Glomerular endothelial cell (primary cell): Measurements from ENCODE around the gene CCDC167. TPM values are rescaled to one million over a fixed set of nuclear protein-coding genes. Genes with fewer than 3 reads are reported as not detected.
"Not testable (repeated sequence)": the region's sequence is repeated elsewhere in the genome, so short reads cannot be mapped to it uniquely, and the experiment has no call there.

ENCODE experiments used
- DNase-seq: peaks from one replicate; pipeline ENCODE4 v3.0.0-alpha.2; 2011; ENCODE audit warnings: low read depth, low spot score; ENCODE audit errors: extremely low read depth
- total RNA-seq: library from RNA; depleted of rRNA; stranded (reverse); fragments of >200 nt; gene quantifications from 2 replicates; pipeline ENCODE4 v1.2.3, GENCODE V29; 2015

The CCDC167 gene
- total RNA-seq, 1 donor from 2014 or later: 79.9 TPM

DNA sequence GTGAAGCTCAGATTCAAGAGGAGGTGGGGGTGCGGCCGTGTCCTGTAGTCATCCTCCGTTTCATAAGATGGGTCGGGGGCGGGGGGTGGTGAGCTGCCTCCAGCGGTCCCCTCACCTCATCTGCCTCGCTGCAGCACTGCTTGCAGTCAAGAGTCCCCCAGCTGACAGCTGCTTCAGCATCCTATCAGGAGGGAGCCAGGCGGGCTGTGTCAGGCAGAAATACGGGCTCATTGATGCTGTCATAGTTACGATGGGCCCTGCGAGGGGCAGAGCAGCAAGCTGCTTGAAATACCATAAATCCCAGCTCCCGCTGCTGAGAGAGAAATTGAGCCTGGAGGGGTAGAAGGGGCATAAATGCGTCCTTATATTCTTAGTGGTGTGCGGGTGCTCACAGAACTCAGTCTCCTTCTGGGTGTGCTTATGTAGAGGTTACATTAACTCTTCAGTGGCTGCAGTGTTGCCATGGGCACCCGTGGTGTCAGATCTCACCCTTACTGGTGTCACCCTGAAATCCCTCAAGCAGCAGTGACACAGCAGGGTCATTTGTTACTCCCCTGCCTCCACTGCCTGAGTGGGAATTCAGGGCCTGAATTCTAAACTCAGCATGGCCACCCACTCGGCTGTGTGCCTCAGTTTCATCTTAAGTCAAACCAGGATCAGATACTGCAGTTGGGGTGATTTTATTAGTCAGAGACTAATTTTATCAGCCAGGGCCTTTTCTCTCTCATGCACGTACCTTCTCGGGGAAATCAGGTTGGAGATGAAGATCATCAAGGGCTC is 21.8 kb downstream of the CCDC167 start:
- no peak for DNase-seq

- no peak for DNase-seq
Measured at GRCh38 chr6:37477191-37477590, 22.5 kb downstream of the CCDC167 start.

DNA sequence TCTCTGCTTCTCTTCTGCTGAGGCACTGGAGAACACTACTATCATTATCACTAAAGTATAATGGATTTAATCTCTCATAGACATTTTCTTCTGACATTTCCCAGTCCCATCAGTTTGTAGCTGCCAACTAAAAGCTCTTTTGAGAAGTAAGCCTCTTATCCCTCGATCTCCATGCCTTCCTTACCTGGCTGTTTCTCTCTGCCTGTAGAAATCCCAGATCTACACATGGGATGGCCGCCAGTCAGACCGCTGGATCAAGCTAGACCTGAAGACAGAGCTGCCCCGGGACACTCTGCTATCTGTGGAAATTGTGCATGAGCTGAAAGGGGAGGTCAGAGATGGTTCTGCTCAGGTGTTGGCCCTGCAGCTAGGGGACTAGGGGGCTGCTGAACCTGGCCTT is 25.4 kb downstream of the CCDC167 start:
- DNase-seq: no peak

GRCh38 chr6:37473364-37474095 is 26.2 kb downstream of the CCDC167 start:
- DNase-seq: no peak

DNA sequence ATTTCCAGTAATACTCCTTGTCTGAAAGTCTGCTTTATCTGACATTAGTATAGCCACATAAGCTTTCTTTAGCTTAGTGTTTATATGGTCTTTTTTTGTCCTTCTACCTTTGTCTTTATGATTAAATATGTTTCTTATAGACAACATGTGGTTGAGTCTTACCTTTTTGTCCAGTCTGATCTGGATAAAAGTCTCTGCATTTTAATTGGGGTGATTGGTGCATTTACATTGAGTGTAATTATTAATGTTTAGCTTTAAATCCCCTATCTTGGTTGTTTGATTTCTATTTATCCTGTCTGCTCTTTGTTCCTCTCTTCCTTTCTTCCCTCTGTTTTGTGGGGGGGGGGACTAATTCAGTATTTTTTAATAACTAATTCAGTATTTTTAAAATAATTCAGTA is 32.0 kb downstream of the CCDC167 start:
- no peak for DNase-seq

GRCh38 chr6:37463110-37463509 is 36.6 kb downstream of the CCDC167 start:
- DNase-seq: no peak

- DNase-seq: no peak
Measured at GRCh38 chr6:37460805-37461204, 38.9 kb downstream of the CCDC167 start.

GRCh38 chr6:37459981-37460800 is 39.5 kb downstream of the CCDC167 start:
- DNase-seq: no peak

GRCh38 chr6:37456816-37457560 is 42.7 kb downstream of the CCDC167 start:
- no peak for DNase-seq

DNA sequence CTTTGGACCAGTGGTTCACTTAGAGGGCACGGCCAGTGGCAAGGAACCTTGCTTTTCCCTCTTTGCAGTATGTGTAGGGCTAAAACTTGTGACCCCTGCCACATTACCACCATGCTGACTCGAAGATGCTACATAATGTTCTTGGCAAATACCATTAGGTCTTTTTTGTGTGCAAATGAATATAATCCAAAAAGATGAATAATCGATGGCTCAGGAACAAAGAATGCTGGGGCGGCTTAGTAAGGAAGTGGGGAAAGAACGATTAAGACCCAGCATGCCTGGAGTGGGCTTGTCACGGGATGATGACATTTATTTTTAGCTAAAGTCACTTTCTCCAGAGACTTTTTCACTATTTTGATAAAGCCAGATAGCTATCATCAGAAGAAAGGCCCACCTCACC is 43.6 kb downstream of the CCDC167 start:
- DNase-seq: no peak

DNA sequence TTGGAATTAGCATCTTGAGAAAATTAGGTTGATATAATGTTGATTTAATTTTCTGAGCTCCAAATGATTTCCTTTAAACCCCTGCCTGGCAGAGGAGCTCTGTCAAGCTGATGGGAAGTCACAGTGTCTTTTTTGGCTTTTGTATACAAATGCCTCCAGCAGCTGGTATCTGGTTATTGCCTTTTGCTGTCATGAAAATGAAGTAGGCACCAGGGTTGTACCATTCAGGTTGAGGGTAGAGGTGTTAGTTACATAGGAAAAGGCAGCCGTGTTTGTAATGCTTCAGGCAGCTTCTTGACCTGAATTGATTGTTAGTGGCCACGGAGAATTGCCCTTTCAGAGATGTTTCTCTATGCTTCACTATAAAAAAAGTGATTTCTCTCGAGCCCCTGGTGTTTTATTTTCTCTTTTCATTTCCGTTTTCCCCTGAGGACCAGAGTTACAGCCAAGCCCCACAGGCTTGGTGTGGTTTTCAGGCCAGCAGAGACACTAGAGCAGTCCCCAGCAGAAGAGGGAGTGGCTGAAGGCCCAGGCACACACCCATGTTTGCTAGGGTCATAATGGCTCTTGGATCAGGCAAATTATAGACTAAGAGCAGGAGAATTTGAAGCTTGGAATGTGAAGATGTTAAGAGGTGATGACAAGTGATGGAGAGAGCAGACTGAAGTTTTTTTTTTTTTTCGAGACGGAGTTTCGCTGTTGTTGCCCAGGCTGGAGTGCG is 45.1 kb downstream of the CCDC167 start:
- DNase-seq: no peak

DNA sequence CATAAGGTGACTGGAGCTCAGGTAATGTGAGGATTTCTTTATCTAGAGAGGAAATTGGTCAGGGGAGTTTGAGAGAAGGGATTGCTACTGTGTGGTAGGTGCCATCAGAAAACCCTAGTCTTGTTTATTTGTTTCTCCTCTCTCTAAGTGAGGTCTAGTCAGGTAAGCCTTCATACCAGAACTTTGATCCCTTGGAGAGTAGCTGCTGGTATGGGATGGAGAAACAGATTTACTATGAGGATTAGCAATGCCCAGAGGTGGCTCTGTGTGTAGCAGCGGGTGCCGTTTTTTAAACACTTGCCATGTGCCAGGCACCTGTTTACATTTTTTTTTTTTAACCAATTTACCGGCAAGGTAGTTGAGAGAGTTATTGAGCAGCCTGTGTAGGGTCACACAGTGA is 47.2 kb downstream of the CCDC167 start:
- DNase-seq: no peak

- DNase-seq: no peak
Measured at GRCh38 chr6:37451441-37452193, 48.1 kb downstream of the CCDC167 start.

DNA sequence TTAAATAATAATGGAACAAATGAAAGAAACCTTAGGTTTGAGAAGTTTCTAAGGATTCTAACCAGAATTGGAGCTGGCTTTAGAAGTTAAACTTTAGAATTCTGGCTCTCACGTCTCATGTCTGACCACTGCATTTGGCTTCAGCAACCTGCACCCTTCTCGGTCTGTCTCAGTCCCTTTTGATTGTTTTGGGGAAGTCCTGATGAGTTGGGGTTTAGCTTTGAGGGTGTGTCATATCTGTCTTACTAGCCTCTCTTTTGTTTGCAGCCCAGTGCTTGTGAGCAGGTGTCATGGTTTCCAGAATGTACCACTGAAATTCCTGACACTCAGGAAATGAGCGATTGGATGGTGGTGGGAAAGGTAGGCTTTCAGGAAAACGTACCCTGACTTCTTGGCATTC is 49.7 kb downstream of the CCDC167 start:
- no peak for DNase-seq

GRCh38 chr6:37443216-37443542 is 56.5 kb downstream of the CCDC167 start:
- not testable (repeated sequence) for DNase-seq

DNA sequence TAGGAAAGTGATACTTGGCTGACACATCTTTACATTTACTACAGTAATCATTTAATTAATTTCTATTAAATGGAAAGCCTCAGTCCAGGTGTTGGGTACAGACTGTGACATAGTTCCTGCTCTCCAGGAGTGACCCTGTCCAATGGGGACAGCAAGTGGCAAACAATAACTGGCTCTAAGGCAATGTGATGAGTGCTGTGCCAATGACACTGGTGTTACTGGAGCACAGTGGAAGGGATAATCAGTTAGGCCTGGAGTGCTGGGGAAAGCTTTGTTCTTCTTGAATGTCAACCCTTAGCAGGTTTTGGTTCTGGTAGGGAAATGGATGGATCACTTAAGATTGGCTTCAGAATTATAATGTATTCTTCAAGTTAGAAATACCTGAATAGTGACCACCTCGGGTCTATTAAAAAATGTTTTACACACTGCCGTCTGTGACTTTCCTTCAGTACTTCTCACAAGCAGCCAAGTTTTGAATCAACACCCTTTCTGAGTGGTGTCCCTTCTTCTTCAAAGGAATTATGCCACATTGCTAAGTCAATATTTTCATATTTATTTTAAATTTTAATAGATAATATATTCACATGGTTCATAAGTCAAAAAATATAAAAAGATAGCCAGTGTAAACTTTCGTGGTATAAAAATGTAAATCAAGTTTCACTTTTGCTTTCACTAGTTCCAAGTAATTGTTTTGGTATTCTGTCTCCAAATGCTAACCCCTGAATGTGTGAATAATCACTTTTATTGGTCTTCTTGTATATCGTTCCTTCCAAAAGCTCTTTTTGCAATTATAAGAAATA is 57.1 kb downstream of the CCDC167 start:
- no peak for DNase-seq

GRCh38 chr6:37441651-37442050 is 58.0 kb downstream of the CCDC167 start:
- no peak for DNase-seq

- no peak for DNase-seq
Measured at GRCh38 chr6:37438930-37439329, 60.8 kb downstream of the CCDC167 start.

- no peak for DNase-seq
Measured at GRCh38 chr6:37435816-37436215, 63.9 kb downstream of the CCDC167 start.
